HG03196 (cell line): ENCODE measurements around the gene CACNG6.
"Not testable (repeated sequence)": the region's sequence is repeated elsewhere in the genome, so short reads cannot be mapped to it uniquely, and the experiment has no call there.

Source experiments
- ATAC-seq: cut with Tn5 transposase; IDR thresholded peaks from one replicate; pipeline ENCODE4 v1.9.1; 2021; ENCODE audit not compliant: unreplicated experiment

CACNG6 gene

GRCh38 chr19:53991224-53992113 lies at the start of gene CACNG6:
CACNG6 (plus strand) TSS chr19:53991637; CDS start chr19:53992878, 1,241 bp downstream.
- no peak for ATAC-seq

- no peak for ATAC-seq
Measured at GRCh38 chr19:53942001-53942786, 49.2 kb upstream of the CACNG6 start.

- no peak for ATAC-seq
Measured at GRCh38 chr19:53944416-53944815, 47.0 kb upstream of the CACNG6 start.

GRCh38 chr19:53944933-53945332 lies 46.5 kb upstream of the CACNG6 start:
- ATAC-seq: no peak

GRCh38 chr19:53945441-53945840 lies 46.0 kb upstream of the CACNG6 start:
- ATAC-seq: no peak

- ATAC-seq: no peak
Measured at GRCh38 chr19:53945998-53946397, 45.4 kb upstream of the CACNG6 start.

GRCh38 chr19:53947624-53948023 lies 43.8 kb upstream of the CACNG6 start:
- ATAC-seq: no peak

- not testable (repeated sequence) for ATAC-seq
Measured at GRCh38 chr19:53948611-53949010, 42.8 kb upstream of the CACNG6 start.

- ATAC-seq: no peak
Measured at GRCh38 chr19:53951436-53951835, 40.0 kb upstream of the CACNG6 start.

GRCh38 chr19:53951947-53952346 lies 39.5 kb upstream of the CACNG6 start:
- no peak for ATAC-seq

- no peak for ATAC-seq
Measured at GRCh38 chr19:53953383-53953782, 38.1 kb upstream of the CACNG6 start.

- no peak for ATAC-seq
Measured at GRCh38 chr19:53957448-53958167, 33.8 kb upstream of the CACNG6 start.

GRCh38 chr19:53958168-53958571 lies 33.3 kb upstream of the CACNG6 start:
- ATAC-seq: no peak

GRCh38 chr19:53958823-53959757 lies 32.3 kb upstream of the CACNG6 start:
- no peak for ATAC-seq

GRCh38 chr19:53960187-53960586 lies 31.2 kb upstream of the CACNG6 start:
- ATAC-seq: no peak

- no peak for ATAC-seq
Measured at GRCh38 chr19:53960886-53961285, 30.6 kb upstream of the CACNG6 start.

- ATAC-seq: no peak
Measured at GRCh38 chr19:53961523-53962356, 29.7 kb upstream of the CACNG6 start.

- no peak for ATAC-seq
Measured at GRCh38 chr19:53962887-53963431, 28.5 kb upstream of the CACNG6 start, which contains the start of gene CACNG8. CACNG8 (plus strand) TSS chr19:53962937.

GRCh38 chr19:53965091-53965490 lies 26.3 kb upstream of the CACNG6 start:
- ATAC-seq: no peak
